Neural cell (in vitro differentiated cells): Measurements from ENCODE around the gene ATP6AP2. TPM values are rescaled to one million over a fixed set of nuclear protein-coding genes. Genes with fewer than 3 reads are reported as not detected.

ENCODE experiments used
- polyA plus RNA-seq: library from polyadenylated mRNA; depleted of rRNA; stranded (reverse); fragments of >200 nt; gene quantifications from 2 replicates; pipeline ENCODE4 v1.2.3, GENCODE V29; 2014
- small RNA-seq, 3 experiments: library from RNA; depleted of rRNA; stranded (forward); fragments of <200 nt; gene quantifications; one replicate each; pipeline ENCODE3, GENCODE V24; 2012

Gene ATP6AP2
- polyA plus RNA-seq, 1 donor from 2014 or later, result 236 TPM

Small RNAs within 50 kb of the gene (small RNA-seq; reads per million reads assigned to genes)
- 0 reads per million in 3 experiments for gene RNU7-164P

Other genes with a start within 250 kb of the ATP6AP2 start
- not detected in 2 replicates for gene MPC1L, start 42.5 kb downstream of the ATP6AP2 start, polyA plus RNA-seq
- 8.9 and 10.3 TPM in 2 replicates for gene CXorf38, start 66.6 kb downstream of the ATP6AP2 start, polyA plus RNA-seq
- gene MED14, start 154.6 kb downstream of the ATP6AP2 start, polyA plus RNA-seq, result 15.0 and 22.4 TPM in 2 replicates